UCSD-AML1 (cell line): ENCODE data around the gene CNKSR1.
A peak's percentile ranks its signal among the peaks of the same experiment; 100 is the strongest.

ENCODE experiments used
- DNase-seq: peaks from one replicate; lab custom pipeline; 2025; ENCODE audit not compliant: unreplicated experiment; lab: John Stamatoyannopoulos, UW

The CNKSR1 gene, protein sequence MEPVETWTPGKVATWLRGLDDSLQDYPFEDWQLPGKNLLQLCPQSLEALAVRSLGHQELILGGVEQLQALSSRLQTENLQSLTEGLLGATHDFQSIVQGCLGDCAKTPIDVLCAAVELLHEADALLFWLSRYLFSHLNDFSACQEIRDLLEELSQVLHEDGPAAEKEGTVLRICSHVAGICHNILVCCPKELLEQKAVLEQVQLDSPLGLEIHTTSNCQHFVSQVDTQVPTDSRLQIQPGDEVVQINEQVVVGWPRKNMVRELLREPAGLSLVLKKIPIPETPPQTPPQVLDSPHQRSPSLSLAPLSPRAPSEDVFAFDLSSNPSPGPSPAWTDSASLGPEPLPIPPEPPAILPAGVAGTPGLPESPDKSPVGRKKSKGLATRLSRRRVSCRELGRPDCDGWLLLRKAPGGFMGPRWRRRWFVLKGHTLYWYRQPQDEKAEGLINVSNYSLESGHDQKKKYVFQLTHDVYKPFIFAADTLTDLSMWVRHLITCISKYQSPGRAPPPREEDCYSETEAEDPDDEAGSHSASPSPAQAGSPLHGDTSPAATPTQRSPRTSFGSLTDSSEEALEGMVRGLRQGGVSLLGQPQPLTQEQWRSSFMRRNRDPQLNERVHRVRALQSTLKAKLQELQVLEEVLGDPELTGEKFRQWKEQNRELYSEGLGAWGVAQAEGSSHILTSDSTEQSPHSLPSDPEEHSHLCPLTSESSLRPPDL

GRCh38 chr1:26177182-26177684 is at the start of gene CNKSR1:
Gene CNKSR1, plus strand, starts transcription at chr1:26177491. Its CDS starts 57 bp downstream, at chr1:26177548.
- no peak for DNase-seq

- no peak for DNase-seq
Observed at GRCh38 chr1:26129778-26130177, 47.5 kb upstream of the CNKSR1 start.

DNA sequence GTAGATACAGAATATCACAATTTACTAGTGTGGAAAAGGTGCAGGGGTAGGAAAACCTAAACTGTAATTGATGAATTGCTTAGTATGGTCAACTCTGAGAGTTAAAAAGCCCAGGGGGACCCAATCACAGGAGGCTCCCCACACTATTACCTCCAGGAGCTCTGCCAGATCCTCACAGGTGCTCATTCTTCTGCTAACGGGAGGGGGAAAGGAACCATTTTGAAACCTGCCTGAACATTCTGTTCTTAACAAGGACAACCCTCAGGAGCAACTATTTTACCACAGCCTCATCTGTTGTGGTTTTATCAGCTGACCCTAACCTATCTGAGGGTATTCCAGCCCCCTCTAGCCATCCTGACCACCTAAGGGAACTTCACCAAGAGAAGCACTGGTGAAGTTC is 46.6 kb upstream of the CNKSR1 start:
- no peak for DNase-seq

- no peak for DNase-seq
Observed at GRCh38 chr1:26132128-26132833, 45.0 kb upstream of the CNKSR1 start.

DNA sequence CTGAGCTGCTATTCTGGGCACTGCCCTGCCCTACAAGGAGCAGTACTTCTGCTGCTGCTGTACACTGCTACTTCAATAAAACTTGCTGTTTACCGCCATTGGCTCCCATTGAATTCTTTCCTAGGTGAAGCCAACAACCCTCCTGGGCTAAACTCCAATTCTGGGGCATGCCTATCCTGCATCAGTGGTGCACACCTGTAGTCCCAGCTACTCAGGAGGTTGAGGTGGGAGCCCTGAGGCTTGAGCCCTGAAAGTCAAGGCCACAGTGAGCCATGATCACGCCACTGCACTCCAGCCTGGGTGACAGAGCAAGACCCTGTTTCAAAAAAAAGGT is 44.5 kb upstream of the CNKSR1 start:
- no peak for DNase-seq

- DNase-seq: no peak
Observed at GRCh38 chr1:26134466-26134865, 42.8 kb upstream of the CNKSR1 start.

DNA sequence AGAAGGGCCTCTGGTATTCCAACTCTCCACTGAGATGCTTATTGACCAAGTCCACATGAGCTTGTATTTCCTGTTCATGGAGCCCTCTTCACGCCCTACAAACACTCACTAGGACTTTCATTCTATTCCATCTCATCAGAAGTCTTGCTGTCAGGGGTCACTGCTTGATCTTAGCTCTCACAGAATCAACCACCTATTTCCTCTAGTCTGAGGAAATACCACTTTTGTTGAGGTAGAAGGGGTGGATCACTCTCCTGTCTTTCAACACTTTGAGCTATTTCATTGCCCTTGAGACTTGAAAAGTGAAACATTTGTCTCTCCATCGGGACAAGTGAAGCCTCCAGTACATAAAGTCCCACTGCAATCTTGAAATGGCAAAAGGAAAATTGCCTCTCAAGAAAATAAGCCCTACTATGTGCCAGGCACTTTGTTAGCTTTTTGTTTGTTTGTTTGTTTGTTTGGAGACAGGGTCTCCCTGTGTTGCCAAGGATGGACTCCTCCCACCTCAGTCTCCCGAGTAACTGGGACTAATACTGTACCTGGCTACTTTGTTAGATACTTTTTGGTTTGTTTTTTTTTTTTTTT is 38.2 kb upstream of the CNKSR1 start:
- no peak for DNase-seq

DNA sequence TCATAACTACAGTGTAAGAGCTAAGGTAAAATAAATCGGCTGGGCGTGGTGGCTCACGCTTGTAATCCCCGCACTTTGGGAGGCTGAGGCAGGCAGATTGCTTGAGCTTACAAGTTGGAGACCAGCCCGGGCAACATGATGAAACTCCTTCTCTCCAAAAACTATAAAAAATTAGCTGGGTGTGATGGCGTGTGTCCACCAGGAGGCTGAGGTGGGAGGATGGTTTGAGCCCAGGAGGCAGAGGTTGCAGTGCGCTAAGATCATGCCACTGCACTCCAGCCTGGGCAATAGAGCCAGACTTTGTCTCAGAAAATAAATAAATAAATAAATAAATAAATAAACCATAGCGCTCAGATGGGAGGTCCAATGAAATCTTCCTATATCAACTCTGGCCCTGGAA is 35.1 kb upstream of the CNKSR1 start:
- DNase-seq: no peak

DNA sequence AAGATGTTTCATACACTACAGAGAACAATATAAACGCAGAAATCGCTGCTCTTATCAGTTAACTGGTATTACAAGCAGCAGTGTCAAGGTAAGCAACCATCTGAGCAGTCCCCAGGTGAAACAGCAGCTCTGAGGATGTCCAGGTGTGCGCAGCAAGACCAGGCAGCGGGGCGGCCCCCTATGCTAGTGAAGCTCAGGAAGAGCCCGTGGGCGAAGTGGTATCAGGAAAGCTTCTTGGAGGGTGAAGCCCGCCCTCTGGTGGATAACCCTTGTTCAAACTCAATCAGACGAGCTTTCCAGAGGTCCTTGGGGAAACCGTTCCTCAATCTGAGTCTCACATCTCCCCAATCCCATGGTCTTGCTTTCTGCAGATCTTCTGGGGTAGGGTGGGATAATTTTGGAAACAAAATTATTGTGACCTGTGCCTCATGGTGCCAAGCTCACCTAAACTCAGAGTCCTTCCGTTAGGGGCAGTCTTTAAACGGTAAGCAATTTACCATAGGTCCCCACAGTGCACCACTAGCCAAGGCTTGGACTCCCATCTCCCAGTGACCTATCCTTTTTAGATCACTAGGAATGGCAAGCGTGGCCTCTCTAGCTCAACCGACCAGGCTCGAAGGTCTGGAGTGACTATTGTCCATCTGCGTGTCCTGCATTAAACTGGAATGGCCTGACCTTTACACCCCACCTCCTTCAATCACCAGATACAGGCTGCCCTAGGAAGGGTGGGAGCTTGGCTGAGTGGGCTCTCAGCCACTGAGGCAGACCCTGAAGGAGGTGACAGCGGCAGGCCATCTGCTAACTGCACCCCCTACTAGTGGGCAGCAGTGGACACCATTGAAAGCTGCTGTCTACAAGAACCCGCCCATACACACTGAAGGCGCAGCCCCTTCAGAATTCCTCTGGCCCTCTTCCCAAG is 32.0 kb upstream of the CNKSR1 start:
- DNase-seq: peak; percentile 71

DNA sequence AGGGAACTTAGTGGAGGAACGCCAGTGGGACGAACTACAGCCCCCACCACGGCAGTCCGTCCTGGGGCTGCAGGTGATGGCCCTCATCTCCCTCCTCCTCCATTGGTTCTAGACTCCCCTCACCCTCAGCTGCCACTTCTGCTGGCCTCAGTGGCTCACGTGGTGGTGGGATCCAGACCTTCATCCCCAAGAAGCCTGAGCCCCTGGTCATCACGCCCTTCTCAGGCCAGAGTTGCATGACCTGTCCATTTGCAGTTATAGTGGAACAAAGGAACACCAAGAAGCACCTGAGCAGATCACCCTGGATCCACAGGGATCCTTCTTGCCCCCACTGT is 31.4 kb upstream of the CNKSR1 start:
- no peak for DNase-seq

- no peak for DNase-seq
Observed at GRCh38 chr1:26148887-26149286, 28.4 kb upstream of the CNKSR1 start.

GRCh38 chr1:26153966-26154532 is 23.2 kb upstream of the CNKSR1 start:
- DNase-seq: no peak

DNA sequence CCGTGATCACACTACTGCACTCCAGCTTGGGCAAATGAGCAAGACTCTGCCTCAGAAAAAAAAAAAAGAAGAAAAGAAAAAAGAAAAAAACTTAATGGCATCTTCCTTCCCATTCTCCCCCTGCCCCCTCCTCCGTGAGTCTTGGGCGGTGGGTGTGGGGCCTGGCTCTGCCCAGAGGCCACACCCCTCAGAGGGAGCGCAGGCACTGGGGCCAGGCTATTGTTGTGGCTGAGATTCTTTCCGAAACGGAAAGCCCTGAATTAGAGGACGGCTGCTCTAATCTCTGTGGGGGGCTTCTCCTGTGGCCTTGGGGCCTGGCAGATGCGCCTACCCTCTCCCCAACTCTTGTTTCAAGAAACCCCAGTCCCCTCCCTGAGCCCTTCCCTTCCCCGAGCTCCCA is 22.5 kb upstream of the CNKSR1 start:
- DNase-seq: no peak

GRCh38 chr1:26155370-26156284 is 21.7 kb upstream of the CNKSR1 start:
- no peak for DNase-seq

DNA sequence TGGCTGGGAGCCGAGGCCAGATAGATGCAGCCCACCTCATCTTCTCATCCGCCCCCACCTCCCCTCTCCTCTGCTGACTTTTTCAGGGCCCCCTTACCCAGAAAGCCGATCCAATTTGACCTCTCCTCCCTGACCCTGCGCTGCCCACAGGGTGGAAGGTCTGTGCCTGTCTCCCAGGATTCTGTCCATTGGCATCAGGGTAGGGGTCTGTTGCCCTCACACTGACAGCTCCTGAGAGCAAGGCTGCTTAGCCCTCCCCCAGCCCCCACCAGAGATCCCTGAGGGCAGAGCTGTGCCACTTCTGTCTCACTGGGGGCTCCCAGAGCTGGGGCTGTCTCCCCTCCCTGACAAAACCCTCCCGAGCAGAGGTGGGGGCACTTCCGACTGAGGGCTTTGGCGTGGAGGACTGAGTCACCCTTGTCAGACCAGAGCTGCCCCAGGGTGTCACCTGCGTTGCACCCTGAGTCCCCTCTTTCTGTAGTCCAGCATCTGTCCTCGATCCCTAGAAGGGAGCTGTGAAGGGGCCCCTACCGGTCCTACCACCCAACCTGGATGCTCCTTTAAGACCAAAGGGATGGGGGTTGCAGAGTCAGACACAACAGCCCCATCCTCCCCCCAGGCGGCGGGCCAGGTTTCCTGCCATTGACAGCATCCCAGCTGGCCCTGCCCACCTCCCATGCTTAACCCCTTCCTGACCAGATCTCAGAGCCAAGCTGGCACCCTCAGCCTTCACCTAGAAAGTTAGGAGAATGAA is 20.8 kb upstream of the CNKSR1 start:
- peak; percentile 68 for DNase-seq

DNA sequence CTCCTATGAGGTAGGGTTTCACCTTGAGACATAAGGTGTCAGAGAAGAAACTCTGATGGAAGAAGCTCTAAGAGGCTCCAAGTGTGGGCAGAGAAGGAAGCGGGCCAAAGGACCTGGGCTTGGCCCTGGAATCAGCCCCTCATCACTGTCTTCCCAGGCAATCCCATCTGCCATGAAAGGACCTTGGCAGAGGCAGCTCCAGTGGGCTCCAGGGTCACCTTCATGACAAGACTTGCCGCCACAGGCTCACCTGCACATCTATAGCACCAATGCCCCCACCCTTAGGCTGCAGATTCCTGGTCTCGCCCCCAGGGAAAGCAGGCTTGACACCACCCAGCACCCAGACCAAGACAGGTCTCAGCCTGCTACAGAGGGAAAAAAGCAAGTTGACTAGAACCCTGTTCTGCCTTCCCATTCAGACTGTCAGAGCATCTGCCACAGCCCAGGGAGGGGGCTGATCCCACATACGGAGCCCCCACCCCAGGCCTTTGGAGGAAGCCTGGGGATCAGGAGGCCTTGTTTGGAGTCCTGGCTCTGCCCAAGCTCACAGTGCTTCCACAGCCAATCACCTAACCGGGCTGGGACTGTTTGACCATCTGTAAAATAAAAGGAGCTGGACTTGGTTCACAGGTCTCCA is 18.9 kb upstream of the CNKSR1 start:
- no peak for DNase-seq

- DNase-seq: peak; percentile 43
Observed at GRCh38 chr1:26158908-26159742, 18.2 kb upstream of the CNKSR1 start, which contains the start of gene FAM110D. Gene FAM110D, plus strand, starts transcription at chr1:26159079. Its CDS starts 2,213 bp downstream, at chr1:26161292.
